ENCODE data around the gene GNG5. TPM values are rescaled to one million over a fixed set of nuclear protein-coding genes. Genes with fewer than 3 reads are reported as not detected.

Gene GNG5
- total RNA-seq, 2 experiments from 2014 or later: 128 to 132 TPM

Other genes starting within 250 kb of the GNG5 start
- under 1 TPM; 0.30 to 0.36 TPM for gene SAMD13, start 204.9 kb downstream of the GNG5 start, total RNA-seq
- not detected for gene DNASE2B, start 108.1 kb downstream of the GNG5 start, total RNA-seq
- gene RPF1, start 27.3 kb downstream of the GNG5 start, total RNA-seq: 10 to 100 TPM; 57.2 to 57.6 TPM
- gene SPATA1, start 195 bp downstream of the GNG5 start, total RNA-seq: 1 to 10 TPM; 1.8 to 2.7 TPM
- gene CTBS, start 67.9 kb upstream of the GNG5 start, total RNA-seq: 10 to 100 TPM; 21.1 to 21.2 TPM
- 10 to 100 TPM; 11.9 to 12.6 TPM for gene SSX2IP, start 183.9 kb upstream of the GNG5 start, total RNA-seq

All from activated naive CD4-positive, alpha-beta T cell treated with anti-CD3 and anti-CD28 coated beads for 36 hours (primary cell).